Suprapubic skin (tissue), 3 donors: ENCODE results near the gene NTM.

Experiments
- CTCF ChIP-seq, 2 donors: fragments of 200-600 bp in 1 of 2; fragments of 450-650 bp in 1 of 2; sonication (generic) in 1 of 2; IDR thresholded peaks; one replicate each; pipeline ENCODE4 v1.5.1; 2016 to 2019; ENCODE audit warnings: antibody characterized with exemption in 2 of 2, mild to moderate bottlenecking in 1 of 2, moderate library complexity in 1 of 2
- POLR2A ChIP-seq, 2 donors: fragments of 450-650 bp; IDR thresholded peaks; one replicate each; pipeline ENCODE4 v1.6.1; 2017; ENCODE audit warnings: antibody characterized with exemption in 2 of 2, mild to moderate bottlenecking in 2 of 2, moderate library complexity in 2 of 2

- TF ChIP-seq CTCF (IDR thresholded peaks at IDR 0.05): no peak
- TF ChIP-seq POLR2A (IDR thresholded peaks at IDR 0.05): no peak
Observed at GRCh38 chr11:132312161-132312560, 941.7 kb downstream of the NTM start.
